ES-I3 (cell line): ENCODE data around the gene OR5B21.

Source experiments
- H3K36me3 ChIP-seq: 2 replicates; pipeline ENCODE4 v1.6.1; 2013; ENCODE audit warnings: mild to moderate bottlenecking, low read length, control low read depth, moderate library complexity; ENCODE audit not compliant: insufficient read depth
- H3K4me1 ChIP-seq: 2 replicates; pipeline ENCODE4 v1.6.1; 2013; ENCODE audit warnings: mild to moderate bottlenecking, control low read depth, low read length; ENCODE audit not compliant: insufficient read depth
- H3K9ac ChIP-seq: 2 replicates; pipeline ENCODE4 v1.6.1; 2013; ENCODE audit warnings: low read depth, mild to moderate bottlenecking, low read length, moderate library complexity
- H3K9me3 ChIP-seq: 2 replicates; pipeline ENCODE4 v1.6.1; 2013; ENCODE audit warnings: mild to moderate bottlenecking, low read length, moderate library complexity; ENCODE audit not compliant: control insufficient read depth, insufficient read depth

OR5B21 gene

DNA sequence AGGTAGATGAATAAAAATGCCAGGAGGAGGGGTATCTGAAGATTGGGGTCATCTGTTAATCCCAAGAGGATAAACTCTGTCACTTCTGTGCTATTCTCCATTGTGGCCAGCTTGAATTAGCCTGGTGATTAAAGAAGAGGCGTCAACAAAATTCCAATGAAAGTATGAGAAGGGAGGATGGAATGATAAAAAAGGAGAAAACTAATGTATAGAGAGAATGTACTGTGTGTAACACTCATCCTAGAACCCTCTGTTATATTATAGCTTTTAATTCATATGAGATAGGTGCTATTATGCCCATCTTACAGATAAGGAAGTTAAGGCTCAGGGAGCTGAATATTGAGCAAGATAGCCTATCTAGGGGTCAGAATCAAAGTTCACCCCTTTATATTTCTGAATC, at the start of gene OR5B21:
OR5B21 (minus strand) TSS at position 101 of the 400 bp plus-strand sequence; CDS start at position 101, 0 bp downstream.
- H3K9ac ChIP-seq: no peak within 1 kb of the TSS
- H3K9me3 ChIP-seq: no peaks in the 10 kb centered on the region
- peaks cover 7% of the 10 kb centered on the region; the same call in 1 of the 2 replicates for H3K4me1 ChIP-seq
- H3K36me3 ChIP-seq: no peaks in the 10 kb centered on the region

DNA sequence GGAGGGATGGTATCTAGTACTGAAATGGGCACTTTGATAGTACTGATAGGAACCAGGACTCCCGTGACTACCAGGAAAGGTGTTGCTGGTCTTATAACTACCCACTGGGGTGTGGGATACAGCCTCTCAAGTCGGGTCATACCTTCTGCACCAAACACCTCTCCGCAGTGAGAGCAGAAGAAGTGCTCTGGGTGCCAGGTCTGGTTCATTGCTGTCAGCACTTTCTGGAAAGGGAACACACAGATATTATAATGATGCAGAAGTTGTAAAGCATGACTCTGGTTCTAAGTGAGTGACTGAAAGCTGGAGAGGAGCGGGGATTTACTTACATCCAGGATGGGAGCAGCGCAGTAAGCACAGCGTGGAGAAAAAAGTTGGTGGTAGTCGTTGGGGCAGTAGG, 41.7 kb upstream of the OR5B21 start:
- Histone ChIP-seq H3K36me3 (no peaks in the 10 kb centered on the region), H3K9ac (no peak overlapping the region)

GRCh38 chr11:58546841-58547240, 38.9 kb upstream of the OR5B21 start:
- Histone ChIP-seq H3K36me3 (no peaks in the 10 kb centered on the region), H3K4me1 (no peaks in the 10 kb centered on the region), H3K9ac (no peak overlapping the region), H3K9me3 (no peaks in the 10 kb centered on the region)

More for the DNA sequence above, 41.7 kb upstream of the OR5B21 start:
- Histone ChIP-seq H3K9me3 (no peaks in the 10 kb centered on the region), H3K4me1 (no peaks in the 10 kb centered on the region)

- no peaks in the 10 kb centered on the region for H3K9me3 ChIP-seq
- H3K4me1 ChIP-seq: no peaks in the 10 kb centered on the region
- H3K9ac ChIP-seq: no peak overlapping the region
- H3K36me3 ChIP-seq: no peaks in the 10 kb centered on the region
These were observed 24.0 kb upstream of the OR5B21 start for GRCh38 chr11:58531865-58532341.

DNA sequence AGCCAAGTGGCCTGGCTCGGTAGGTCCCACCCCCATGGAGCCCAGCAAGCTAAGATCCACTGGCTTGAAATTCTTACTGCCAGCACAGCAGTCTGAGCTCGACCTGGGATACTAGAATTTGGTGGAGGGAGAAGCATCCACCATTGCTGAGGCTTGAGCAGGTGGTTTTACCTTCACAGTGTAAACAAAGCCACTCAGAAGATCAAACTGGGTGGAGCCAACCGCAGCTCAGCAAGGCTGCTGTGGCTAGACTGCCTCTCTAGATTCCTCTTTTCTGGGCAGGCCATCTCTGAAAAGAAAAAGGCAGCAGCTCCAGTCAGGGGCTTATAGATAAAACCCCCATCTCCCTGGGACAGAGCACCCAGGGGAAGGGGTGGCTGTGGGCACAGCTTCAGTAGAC, 22.3 kb upstream of the OR5B21 start:
- Histone ChIP-seq H3K9me3 (no peaks in the 10 kb centered on the region), H3K4me1 (no peaks in the 10 kb centered on the region), H3K36me3 (no peaks in the 10 kb centered on the region), H3K9ac (no peak overlapping the region)

GRCh38 chr11:58527429-58527828, 19.5 kb upstream of the OR5B21 start:
- Histone ChIP-seq H3K36me3 (no peaks in the 10 kb centered on the region), H3K4me1 (0 out of 2 replicates have a peak, but pooled peaks cover 2% of the 10 kb centered on the region), H3K9me3 (no peaks in the 10 kb centered on the region)

DNA sequence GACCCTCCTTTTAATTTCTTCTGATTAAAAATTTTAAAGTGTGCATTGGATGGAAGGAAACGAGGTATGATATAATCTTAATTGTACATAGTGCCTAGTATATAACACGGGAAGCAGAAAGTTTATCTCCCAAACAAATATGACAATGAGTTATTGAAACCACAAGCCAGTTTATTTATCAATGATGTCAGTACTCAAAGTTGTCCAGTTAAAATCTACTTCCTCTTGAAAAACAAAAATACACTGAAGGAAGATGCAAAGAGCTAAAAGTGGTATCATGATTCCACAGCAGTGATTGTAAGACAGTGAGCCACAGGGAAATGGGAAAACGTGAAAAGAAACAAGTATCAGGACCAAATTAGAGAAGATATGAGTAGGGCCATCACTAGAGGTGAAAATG, 18.8 kb upstream of the OR5B21 start:
- H3K9me3 ChIP-seq: no peaks in the 10 kb centered on the region
- H3K4me1 ChIP-seq: 0 out of 2 replicates have a peak, but pooled peaks cover 2% of the 10 kb centered on the region
- no peaks in the 10 kb centered on the region for H3K36me3 ChIP-seq
- no peak overlapping the region for H3K9ac ChIP-seq

More at GRCh38 chr11:58527429-58527828, 19.5 kb upstream of the OR5B21 start:
- H3K9ac ChIP-seq: no peak overlapping the region

GRCh38 chr11:58525037-58525614, 17.2 kb upstream of the OR5B21 start:
- no peaks in the 10 kb centered on the region for H3K36me3 ChIP-seq
- 0 out of 2 replicates have a peak, but pooled peaks cover 2% of the 10 kb centered on the region for H3K4me1 ChIP-seq
- no peaks in the 10 kb centered on the region for H3K9me3 ChIP-seq
- H3K9ac ChIP-seq: no peak overlapping the region

DNA sequence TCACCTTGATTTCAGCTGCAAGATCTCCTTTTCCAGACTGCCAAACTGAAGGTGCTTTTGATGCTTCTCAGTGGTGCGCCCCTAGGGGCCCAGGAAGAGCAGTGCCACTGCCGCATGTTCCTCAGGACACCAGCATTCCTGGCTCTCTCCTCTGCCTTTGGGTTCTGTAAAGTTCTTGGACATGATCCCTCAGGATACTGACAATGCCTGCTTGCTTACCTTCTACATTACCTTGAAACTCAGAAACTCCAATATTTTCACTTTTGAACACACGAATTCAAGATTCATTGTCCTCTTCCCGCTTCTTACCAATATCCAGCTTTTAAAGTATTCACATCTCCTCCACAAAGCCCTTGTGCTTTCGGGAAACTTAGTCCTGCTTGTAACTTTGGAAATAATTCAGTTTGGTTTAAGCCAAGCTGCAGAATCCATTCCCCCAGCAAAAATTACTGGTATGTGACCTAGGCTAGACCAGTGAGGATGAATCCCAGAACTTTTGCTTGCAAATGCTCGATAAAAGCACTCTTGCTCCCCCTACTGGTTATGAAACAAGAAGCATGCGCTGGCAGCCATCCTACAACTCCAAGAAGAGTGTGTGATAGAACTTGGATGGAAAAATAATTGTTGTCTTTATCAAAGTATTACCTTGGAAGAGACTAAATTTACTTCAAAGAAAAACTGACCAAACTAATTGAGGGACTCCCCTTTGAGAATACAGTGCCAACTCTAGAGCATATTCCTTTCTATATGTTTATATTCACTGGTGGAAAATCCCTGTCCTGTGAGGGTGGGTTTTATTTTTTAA, 16.5 kb upstream of the OR5B21 start:
- Histone ChIP-seq H3K9me3 (no peaks in the 10 kb centered on the region), H3K36me3 (no peaks in the 10 kb centered on the region), H3K4me1 (0 out of 2 replicates have a peak, but pooled peaks cover 2% of the 10 kb centered on the region), H3K9ac (peak overlapping the region; percentile 48; the same call in 1 of the 2 replicates)

DNA sequence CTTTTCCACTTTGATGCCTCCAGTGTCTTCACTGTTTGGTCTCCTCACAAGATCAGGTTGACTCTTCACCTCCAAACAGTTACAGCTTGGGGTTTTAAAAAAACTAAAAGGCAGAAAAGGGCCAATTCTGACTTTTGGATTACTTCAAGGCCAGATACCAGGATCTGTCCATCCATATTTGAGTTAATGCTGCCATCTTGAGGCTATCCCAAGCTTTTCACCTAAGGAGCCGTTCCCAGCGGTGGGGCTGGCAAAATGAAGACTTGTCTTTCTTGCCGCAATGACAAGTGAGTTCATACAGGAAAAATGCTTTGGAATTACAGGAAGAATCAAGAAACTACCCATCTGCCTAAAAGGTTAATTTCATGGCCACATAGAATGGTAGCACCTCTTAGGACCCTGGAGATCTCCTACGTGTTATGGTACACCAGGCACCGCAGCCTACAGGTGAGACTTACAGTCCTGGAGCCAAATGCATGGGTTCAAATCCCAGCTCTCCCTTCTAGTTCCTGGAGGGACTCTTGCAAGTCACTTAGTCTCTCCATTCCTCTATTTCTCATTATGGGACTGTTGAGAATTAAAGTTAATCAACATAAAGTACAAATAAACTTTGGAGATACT, 6.0 kb upstream of the OR5B21 start:
- peaks cover 10% of the 10 kb centered on the region; the same call in 1 of the 2 replicates for H3K4me1 ChIP-seq
- H3K9me3 ChIP-seq: no peaks in the 10 kb centered on the region
- H3K36me3 ChIP-seq: no peaks in the 10 kb centered on the region
- H3K9ac ChIP-seq: no peak overlapping the region

DNA sequence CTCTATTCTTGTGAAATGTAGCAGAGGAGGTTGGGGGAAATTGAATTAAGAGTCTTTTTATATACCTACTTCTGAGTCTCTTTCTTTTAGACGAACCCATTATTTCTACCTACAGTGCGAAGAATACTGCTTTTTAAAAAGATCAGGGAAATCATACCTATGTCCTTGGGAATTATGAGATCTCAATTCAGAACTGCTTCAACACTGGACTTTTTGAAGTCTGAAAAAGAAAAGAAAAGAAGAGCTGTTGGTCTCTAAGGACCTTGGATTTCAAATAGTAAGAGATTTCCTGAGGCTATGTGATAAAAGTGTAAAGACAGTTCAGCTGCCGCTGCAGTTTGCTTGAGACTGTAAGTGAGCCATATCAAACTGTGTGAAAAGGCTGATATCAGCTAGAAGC, 3.7 kb upstream of the OR5B21 start:
- no peak overlapping the region for H3K9ac ChIP-seq
- H3K36me3 ChIP-seq: no peaks in the 10 kb centered on the region
- no peaks in the 10 kb centered on the region for H3K9me3 ChIP-seq
- H3K4me1 ChIP-seq: peaks cover 10% of the 10 kb centered on the region; the same call in 1 of the 2 replicates

DNA sequence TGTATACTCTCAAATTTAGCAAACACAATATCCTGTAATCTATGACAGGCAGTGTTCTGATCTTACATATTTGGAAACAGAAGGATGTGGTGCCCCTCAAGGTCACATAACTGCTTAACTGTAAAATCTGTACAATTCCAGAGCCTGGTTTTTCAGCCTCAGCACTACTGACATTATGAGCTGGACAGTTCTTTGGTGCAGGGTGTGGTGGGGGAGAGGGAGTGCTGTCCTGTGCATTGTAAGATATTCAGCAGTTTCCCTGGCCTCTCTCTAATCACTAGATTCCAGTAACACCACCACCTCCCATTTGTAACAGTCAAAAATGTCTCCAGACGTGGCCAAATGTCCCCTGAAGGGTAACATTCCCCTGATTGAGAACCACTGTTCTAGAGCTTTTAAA, 1.8 kb upstream of the OR5B21 start:
- Histone ChIP-seq H3K9ac (no peak overlapping the region), H3K9me3 (no peaks in the 10 kb centered on the region)

GRCh38 chr11:58508814-58509213, 909 bp upstream of the OR5B21 start:
- no peak overlapping the region for H3K9ac ChIP-seq
- no peaks in the 10 kb centered on the region for H3K9me3 ChIP-seq
- H3K4me1 ChIP-seq: peaks cover 10% of the 10 kb centered on the region; the same call in 1 of the 2 replicates
- H3K36me3 ChIP-seq: no peaks in the 10 kb centered on the region

More for the DNA sequence above, 1.8 kb upstream of the OR5B21 start:
- Histone ChIP-seq H3K36me3 (no peaks in the 10 kb centered on the region), H3K4me1 (peaks cover 10% of the 10 kb centered on the region; the same call in 1 of the 2 replicates)

DNA sequence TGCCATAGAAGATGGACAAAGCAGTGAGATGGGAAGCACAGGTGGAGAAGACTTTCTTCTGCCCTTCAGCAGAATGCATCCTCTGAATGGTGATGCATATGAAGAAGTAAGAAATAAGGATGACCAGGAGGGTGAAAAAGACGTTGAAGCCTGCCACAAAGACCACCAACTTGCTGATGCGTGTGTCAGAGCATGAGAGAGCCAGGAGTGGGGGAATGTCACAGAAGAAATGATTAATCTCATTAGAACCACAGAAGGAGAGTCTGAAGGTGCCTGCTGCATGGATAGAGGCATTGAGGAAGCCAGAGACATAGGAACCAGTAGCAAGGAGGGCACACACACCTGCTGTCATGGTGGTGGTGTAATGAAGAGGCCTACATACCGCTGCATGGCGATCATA, 550 bp downstream of the OR5B21 start:
- H3K36me3 ChIP-seq: no peaks in the 10 kb centered on the region
- peaks cover 4% of the 10 kb centered on the region; the same call in 1 of the 2 replicates for H3K4me1 ChIP-seq
- H3K9me3 ChIP-seq: no peaks in the 10 kb centered on the region
- H3K9ac ChIP-seq: no peak overlapping the region
